Activated gamma-delta T cell treated with anti-CD3 and anti-CD28 coated beads, Interleukin-2, amount 50 U/mL, for 16 hours (primary cell): ENCODE data around the gene TCTN1.
"Not testable (repeated sequence)": the region's sequence is repeated elsewhere in the genome, so short reads cannot be mapped to it uniquely, and the experiment has no call there.

Experiments
- DNase-seq: peaks from one replicate; pipeline ENCODE4 v3.0.0-alpha.2; 2020; ENCODE audit warnings: low read depth

TCTN1 gene

GRCh38 chr12:110638796-110639195, 24.9 kb downstream of the TCTN1 start:
- no peak for DNase-seq

- DNase-seq, result no peak
Observed at GRCh38 chr12:110639336-110640141, 25.6 kb downstream of the TCTN1 start.

GRCh38 chr12:110640275-110641025, 26.5 kb downstream of the TCTN1 start:
- DNase-seq, result no peak

- DNase-seq, result no peak
Observed at GRCh38 chr12:110641521-110641920, 27.6 kb downstream of the TCTN1 start.

- no peak for DNase-seq
Observed at GRCh38 chr12:110647631-110648040, 33.7 kb downstream of the TCTN1 start.

GRCh38 chr12:110649341-110649847, 35.5 kb downstream of the TCTN1 start:
- DNase-seq, result no peak

GRCh38 chr12:110654238-110654637, 40.3 kb downstream of the TCTN1 start:
- not testable (repeated sequence) for DNase-seq

GRCh38 chr12:110656071-110656655, 42.2 kb downstream of the TCTN1 start:
- no peak for DNase-seq

- DNase-seq, result no peak
Observed at GRCh38 chr12:110657747-110658146, 43.8 kb downstream of the TCTN1 start.

- no peak for DNase-seq
Observed at GRCh38 chr12:110658242-110658641, 44.3 kb downstream of the TCTN1 start.

GRCh38 chr12:110658878-110659277, 44.9 kb downstream of the TCTN1 start:
- no peak for DNase-seq

GRCh38 chr12:110661337-110661972, 47.5 kb downstream of the TCTN1 start:
- DNase-seq, result peak; percentile 64

GRCh38 chr12:110666892-110667291, 53.0 kb downstream of the TCTN1 start:
- no peak for DNase-seq

- DNase-seq, result no peak
Observed at GRCh38 chr12:110667671-110668070, 53.7 kb downstream of the TCTN1 start.

GRCh38 chr12:110668480-110669192, 54.7 kb downstream of the TCTN1 start:
- no peak for DNase-seq

GRCh38 chr12:110669193-110669502, 55.2 kb downstream of the TCTN1 start:
- no peak for DNase-seq

- peak; percentile 19 for DNase-seq
Observed at GRCh38 chr12:110670161-110670701, 56.3 kb downstream of the TCTN1 start.

- DNase-seq, result no peak
Observed at GRCh38 chr12:110676171-110676570, 62.2 kb downstream of the TCTN1 start.

GRCh38 chr12:110677206-110677911, 63.4 kb downstream of the TCTN1 start:
- DNase-seq, result no peak

- DNase-seq, result no peak
Observed at GRCh38 chr12:110677982-110678381, 64.1 kb downstream of the TCTN1 start.

- DNase-seq, result no peak
Observed at GRCh38 chr12:110679201-110679600, 65.3 kb downstream of the TCTN1 start.
